PC-9 (cell line): ENCODE results near the gene BAX. TPM values are rescaled to one million over a fixed set of nuclear protein-coding genes. Genes with fewer than 3 reads are reported as not detected.

Experiments used
- BruUV-seq: library from RNA; stranded (reverse); fragments of 400-500 nt; replicated peaks from 2 replicates; lab custom pipeline; 2021; lab: Mats Ljungman, UMichigan
- CTCF ChIA-PET: fragments of 300-600 bp; sonication (Branson Sonifier 250); formaldehyde crosslinking; loops from one replicate; lab custom pipeline; 2022; ENCODE audit warnings: antibody characterized with exemption; lab: Charles Lee
- POLR2A ChIA-PET: fragments of 300-600 bp; sonication (Branson Sonifier 250); formaldehyde crosslinking; loops from one replicate; lab custom pipeline; 2022; ENCODE audit warnings: antibody characterized with exemption; ENCODE audit not compliant: unreplicated experiment; lab: Charles Lee
- DNase-seq, 2 experiments: peaks; one replicate each; pipeline versions ENCODE4 v3.0.0 to v3.0.0-alpha.2; 2015 to 2022; ENCODE audit warnings: mixed read lengths in 1 of 2
- H2AFZ ChIP-seq: fragments of 200-600 bp; sonication (generic); 2 replicates; pipeline ENCODE4 v1.8.1; 2017; ENCODE audit warnings: antibody characterized with exemption
- H3F3A ChIP-seq: fragments of 200-600 bp; sonication (generic); 2 replicates; pipeline ENCODE4 v1.8.1; 2017; ENCODE audit warnings: antibody characterized with exemption, mild to moderate bottlenecking, low read depth; ENCODE audit not compliant: insufficient read depth
- H3K27ac ChIP-seq: fragments of 200-600 bp; sonication (generic); 2 replicates; pipeline ENCODE4 v1.6.1; 2016; ENCODE audit warnings: mixed run types
- H3K27me3 ChIP-seq: fragments of 200-600 bp; sonication (generic); 2 replicates; pipeline ENCODE4 v1.6.1; 2016; ENCODE audit warnings: low read depth, mixed run types; ENCODE audit not compliant: insufficient read depth
- H3K36me3 ChIP-seq: fragments of 200-600 bp; sonication (generic); 2 replicates; pipeline ENCODE4 v1.6.1; 2016; ENCODE audit warnings: low read depth, mixed run types
- H3K4me1 ChIP-seq: fragments of 200-600 bp; sonication (generic); replicated peaks from 2 replicates; pipeline ENCODE4 v1.6.1; 2016; ENCODE audit warnings: mixed run types; ENCODE audit not compliant: insufficient read depth
- H3K4me2 ChIP-seq: fragments of 200-600 bp; sonication (generic); 2 replicates; pipeline ENCODE4 v1.6.1; 2017; ENCODE audit warnings: mixed run types
- H3K4me3 ChIP-seq: fragments of 200-600 bp; sonication (generic); 2 replicates; pipeline ENCODE4 v1.6.1; 2016; ENCODE audit warnings: mixed run types
- H3K79me2 ChIP-seq: fragments of 200-600 bp; sonication (generic); 2 replicates; pipeline ENCODE4 v1.6.1; 2017; ENCODE audit warnings: low read depth, mixed run types
- H3K9me2 ChIP-seq: fragments of 200-600 bp; sonication (generic); 2 replicates; pipeline ENCODE4 v1.8.1; 2017; ENCODE audit warnings: mild to moderate bottlenecking; ENCODE audit not compliant: insufficient read depth
- H3K9me3 ChIP-seq: fragments of 200-600 bp; sonication (generic); 2 replicates; pipeline ENCODE4 v1.8.1; 2016; ENCODE audit warnings: low read depth; ENCODE audit not compliant: insufficient read depth
- H4K20me1 ChIP-seq: fragments of 200-600 bp; sonication (generic); 2 replicates; pipeline ENCODE4 v1.8.1; 2017; ENCODE audit not compliant: insufficient read depth
- CTCF ChIP-seq: fragments of 200-600 bp; sonication (generic); conservative IDR thresholded peaks from 2 replicates; pipeline ENCODE4 v1.6.1; 2017; ENCODE audit warnings: mixed run types, antibody characterized with exemption, mild to moderate bottlenecking, moderate library complexity
- EZH2 ChIP-seq: fragments of 200-600 bp; sonication (generic); IDR thresholded peaks from 2 replicates; pipeline ENCODE4 v1.8.0; 2017; ENCODE audit warnings: antibody characterized with exemption, low read depth
- intact Hi-C: fragments of 100-400 bp; cut with micrococcal nuclease; formaldehyde crosslinking; loops from one replicate; pipeline ENCODE4 v1.10.0; 2022; ENCODE audit not compliant: unreplicated experiment
- total RNA-seq: library from RNA; stranded (reverse); gene quantifications from 2 replicates; pipeline ENCODE4 v1.2.3, GENCODE V29; 2021

The BAX gene
- total RNA-seq, 1 experiment from 2014 or later = 140 TPM

GRCh38 chr19:48991873-48992580, 37.4 kb downstream of the BAX start:
- CTCF ChIA-PET = interaction anchor here (0.5 to 2.6 kb wide), 11 partner anchors 8 to 279 kb away, joined by 3 to 11 read pairs (median 4); partner anchors contain the start of gene CGB7
- no peak for TF ChIP-seq EZH2
- TF ChIP-seq CTCF = no peak
- H3K27ac ChIP-seq = 0 out of 2 replicates have a peak overlapping the region, but pooled peaks have one; percentile 41
- H3K4me2 ChIP-seq = peak overlapping the region; percentile 95
- H3K9me3 ChIP-seq = no peaks in the 10 kb centered on the region
- peaks cover 16% of the 10 kb centered on the region for H3K4me1 ChIP-seq
- H2AFZ ChIP-seq = peak overlapping the region; percentile 92
- peaks cover 12% of the 10 kb centered on the region for H4K20me1 ChIP-seq
- no TSS peak for BruUV-seq
- H3K9me2 ChIP-seq = no peaks in the 10 kb centered on the region
- H3K27me3 ChIP-seq = no peaks in the 10 kb centered on the region
- intact Hi-C loops = loop anchor here (2.0 to 10.0 kb wide), 5 partner anchors 27 to 653 kb away; partner anchors contain the start of genes CA11, FTL, RRAS and SCAF1
- H3K79me2 ChIP-seq = peaks cover 62% of the 10 kb centered on the region
- H3K36me3 ChIP-seq = 0 out of 2 replicates have a peak, but pooled peaks cover 2% of the 10 kb centered on the region
- peak overlapping the region; percentile 97 for H3K4me3 ChIP-seq
- POLR2A ChIA-PET = interaction anchor here (0.5 to 1.2 kb wide), 11 partner anchors 8 to 859 kb away, joined by 3 to 12 read pairs (median 5); no protein-coding TSS in a partner anchor
- peak; percentile 64 to 67 for DNase-seq
- peaks cover 12% of the 10 kb centered on the region for H3F3A ChIP-seq

- H3K9me3 ChIP-seq = no peaks in the 10 kb centered on the region
- ChIA-PET CTCF (interaction anchor here (0.5 to 2.6 kb wide), 22 partner anchors 9 to 499 kb away, joined by 3 to 11 read pairs (median 4); partner anchors contain the start of gene CGB7), POLR2A (interaction anchor here (0.5 to 1.3 kb wide), 23 partner anchors 9 to 858 kb away, joined by 3 to 12 read pairs (median 4); partner anchors contain the start of genes CA11, CGB7, RPL18 and SPHK2)
- H4K20me1 ChIP-seq = peaks cover 19% of the 10 kb centered on the region
- no peaks in the 10 kb centered on the region for H3K9me2 ChIP-seq
- H2AFZ ChIP-seq = peak overlapping the region; percentile 92
- DNase-seq = peak in 1 of 2 experiments; percentile 23
- H3K27me3 ChIP-seq = no peaks in the 10 kb centered on the region
- intact Hi-C loops = loop anchor here (2.0 to 10.0 kb wide), 5 partner anchors 28 to 652 kb away; partner anchors contain the start of genes CA11, FTL, RRAS and SCAF1
- H3K27ac ChIP-seq = peak overlapping the region; percentile 41; the same call in 1 of the 2 replicates
- peak overlapping the region; percentile 97 for H3K4me3 ChIP-seq
- TF ChIP-seq CTCF = no peak
- TF ChIP-seq EZH2 = no peak
- peak overlapping the region; percentile 95 for H3K4me2 ChIP-seq
- peaks cover 10% of the 10 kb centered on the region; the same call in 1 of the 2 replicates for H3F3A ChIP-seq
- H3K4me1 ChIP-seq = peaks cover 16% of the 10 kb centered on the region
- H3K79me2 ChIP-seq = peaks cover 68% of the 10 kb centered on the region
- TSS peak; percentile 77 for BruUV-seq
- 0 out of 2 replicates have a peak, but pooled peaks cover 5% of the 10 kb centered on the region for H3K36me3 ChIP-seq
Measured at GRCh38 chr19:48992581-48993174, 38.0 kb downstream of the BAX start.
